A673 (cell line): ENCODE measurements around the gene EDDM13.

Experiments used
- EZH2 ChIP-seq: fragments of 200-600 bp; sonication (generic); IDR thresholded peaks from 2 replicates; pipeline ENCODE4 v1.6.1; 2017; ENCODE audit warnings: borderline replicate concordance, low read depth, mild to moderate bottlenecking, mixed read lengths, antibody characterized with exemption, low read length; ENCODE audit not compliant: poor library complexity, severe bottlenecking
- TF ChIP-seq, protein P1 (sequence below): fragments of 300-800, 200-600 bp; sonication (generic); conservative IDR thresholded peaks from 2 replicates; pipeline ENCODE4 v1.5.1; 2017; ENCODE audit warnings: low read depth, mild to moderate bottlenecking, antibody characterized with exemption, low read length, moderate library complexity, mixed read lengths

DNA sequence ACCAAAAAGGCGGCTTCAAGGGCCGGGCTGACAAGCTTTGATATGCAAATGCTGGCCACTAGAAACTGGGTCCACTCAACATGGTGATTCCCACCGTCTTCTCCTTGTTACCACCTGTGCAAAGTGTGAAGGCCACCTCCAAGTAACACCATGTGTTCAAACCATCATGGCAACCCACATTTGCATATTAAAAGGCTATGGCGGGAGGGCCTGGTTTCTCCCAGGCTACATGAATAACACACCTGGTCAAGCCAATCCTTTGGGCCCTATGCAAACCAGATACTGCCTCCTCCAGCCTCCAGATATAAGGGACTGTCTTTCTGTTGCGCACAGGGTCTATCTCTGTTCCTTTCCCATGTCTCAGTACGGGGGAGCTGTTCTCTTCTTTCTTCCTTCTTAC is 78.7 kb downstream of the EDDM13 start:
- TF ChIP-seq, protein P1, sequence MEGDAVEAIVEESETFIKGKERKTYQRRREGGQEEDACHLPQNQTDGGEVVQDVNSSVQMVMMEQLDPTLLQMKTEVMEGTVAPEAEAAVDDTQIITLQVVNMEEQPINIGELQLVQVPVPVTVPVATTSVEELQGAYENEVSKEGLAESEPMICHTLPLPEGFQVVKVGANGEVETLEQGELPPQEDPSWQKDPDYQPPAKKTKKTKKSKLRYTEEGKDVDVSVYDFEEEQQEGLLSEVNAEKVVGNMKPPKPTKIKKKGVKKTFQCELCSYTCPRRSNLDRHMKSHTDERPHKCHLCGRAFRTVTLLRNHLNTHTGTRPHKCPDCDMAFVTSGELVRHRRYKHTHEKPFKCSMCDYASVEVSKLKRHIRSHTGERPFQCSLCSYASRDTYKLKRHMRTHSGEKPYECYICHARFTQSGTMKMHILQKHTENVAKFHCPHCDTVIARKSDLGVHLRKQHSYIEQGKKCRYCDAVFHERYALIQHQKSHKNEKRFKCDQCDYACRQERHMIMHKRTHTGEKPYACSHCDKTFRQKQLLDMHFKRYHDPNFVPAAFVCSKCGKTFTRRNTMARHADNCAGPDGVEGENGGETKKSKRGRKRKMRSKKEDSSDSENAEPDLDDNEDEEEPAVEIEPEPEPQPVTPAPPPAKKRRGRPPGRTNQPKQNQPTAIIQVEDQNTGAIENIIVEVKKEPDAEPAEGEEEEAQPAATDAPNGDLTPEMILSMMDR = no peak
- TF ChIP-seq EZH2 = no peak
